Suppressor macrophage treated with lipopolysaccharide for 4 hours (primary cell): Measurements from ENCODE around the gene DENND1A.
"Not testable (repeated sequence)": the region's sequence is repeated elsewhere in the genome, so short reads cannot be mapped to it uniquely, and the experiment has no call there.

Experiments
- DNase-seq: peaks from one replicate; pipeline ENCODE4 v3.0.0-alpha.2; 2020

Gene DENND1A

DNA sequence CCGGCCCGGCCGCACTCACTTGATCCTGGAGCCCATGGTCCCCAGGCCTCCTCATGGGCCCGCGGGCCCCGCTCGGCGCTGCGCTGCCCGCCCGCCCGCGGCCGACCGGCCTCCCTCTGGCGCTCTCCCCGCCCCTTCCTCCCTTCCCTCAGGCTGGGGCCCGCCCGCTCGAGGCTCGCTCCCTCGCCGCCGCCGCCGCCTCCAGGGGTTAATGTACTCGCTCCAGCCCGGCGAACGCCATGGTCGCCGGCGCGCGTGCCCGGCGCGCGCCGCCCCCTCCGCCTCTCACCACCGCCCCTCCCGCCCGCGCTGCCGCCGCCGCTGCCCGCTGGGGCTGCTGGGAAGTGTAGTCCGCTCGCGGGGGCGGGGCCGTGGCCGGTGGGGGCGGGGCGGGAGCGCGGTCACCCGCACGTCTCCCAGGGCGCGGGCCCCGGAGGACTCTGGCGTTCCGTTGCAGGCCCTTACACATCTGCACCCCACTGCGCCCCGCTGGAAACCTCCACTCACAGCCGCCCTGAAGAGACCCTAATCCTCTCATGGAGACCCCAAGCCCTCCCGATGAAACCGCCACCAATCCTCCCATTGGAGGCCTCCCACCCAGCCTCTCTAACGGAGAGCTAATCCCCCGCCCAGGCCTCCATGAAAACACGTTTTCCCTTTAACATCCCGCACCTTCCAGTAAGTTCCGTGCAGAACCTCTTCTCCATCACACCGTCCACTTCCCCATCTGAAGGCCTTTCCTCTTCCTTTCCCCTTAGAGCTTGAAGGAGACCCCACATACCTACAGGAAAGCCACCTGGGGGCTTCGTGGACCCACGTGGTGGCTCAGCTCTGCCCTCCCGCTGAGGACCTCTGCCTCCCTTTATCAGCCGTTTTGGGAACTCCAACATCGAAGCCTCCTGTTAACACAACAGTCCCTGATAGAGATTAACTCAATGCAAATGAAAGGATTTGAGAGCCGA is at the start of gene DENND1A:
Gene DENND1A (minus strand): TSS at position 257 of the 962 bp plus-strand sequence. CDS start 221 bp downstream, at position 36.
- DNase-seq: peak; percentile 94

DNA sequence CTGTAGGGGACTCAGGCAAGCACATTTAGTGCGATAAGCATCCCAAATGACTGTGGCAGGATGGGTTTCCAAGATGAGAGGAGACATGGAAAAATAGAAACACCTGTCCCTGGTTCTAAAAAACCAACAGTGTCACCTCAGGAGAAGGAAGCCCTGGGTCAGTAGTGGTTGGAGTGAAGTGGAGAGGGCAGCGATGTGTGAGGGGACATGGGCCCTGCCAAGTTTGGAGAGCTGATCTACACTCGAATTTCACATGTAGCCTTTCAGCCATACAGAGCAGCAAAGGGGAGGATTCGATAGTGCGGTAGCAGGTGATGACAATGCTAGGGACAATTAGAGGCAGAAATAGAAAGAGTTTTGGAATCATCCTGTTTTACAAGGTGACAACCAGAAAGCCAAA is 49.1 kb upstream of the DENND1A start:
- no peak for DNase-seq

- not testable (repeated sequence) for DNase-seq
These were observed 46.7 kb upstream of the DENND1A start for GRCh38 chr9:123976579-123976978.

- DNase-seq: no peak
These were observed 45.9 kb upstream of the DENND1A start for GRCh38 chr9:123975871-123976270.

- no peak for DNase-seq
These were observed 44.5 kb upstream of the DENND1A start for GRCh38 chr9:123974471-123974870.

DNA sequence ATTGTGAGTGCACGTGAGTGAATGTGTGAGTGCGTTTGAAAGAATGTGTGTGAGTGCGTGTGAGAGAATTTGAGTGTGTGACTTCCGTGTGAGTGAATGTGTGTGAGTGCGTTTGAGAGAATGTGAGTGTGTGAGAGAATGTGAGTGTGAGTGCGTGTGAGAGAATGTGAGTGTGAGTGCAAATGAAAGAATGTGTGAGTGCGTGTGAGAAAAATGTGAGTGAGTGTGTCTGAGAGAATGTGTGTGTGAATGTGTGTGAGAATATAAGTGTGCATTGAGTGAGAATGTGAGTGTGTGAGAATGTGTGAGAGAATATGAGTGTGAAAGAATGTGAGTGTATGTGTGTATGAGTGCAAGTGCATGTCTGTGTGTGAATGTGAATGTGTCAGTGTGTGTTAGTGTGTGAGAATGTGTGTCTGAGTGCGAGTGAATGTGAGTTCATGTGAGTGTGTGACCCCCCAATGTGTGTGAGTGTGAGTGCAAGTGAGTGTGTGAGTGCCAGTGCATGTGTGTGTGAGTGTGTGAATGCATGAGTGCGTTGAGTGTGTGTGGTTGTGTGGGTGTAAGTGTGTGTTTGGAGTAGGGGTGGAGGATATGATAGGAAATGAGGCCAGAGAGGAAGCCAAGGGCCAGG is 43.8 kb upstream of the DENND1A start:
- no peak for DNase-seq

- no peak for DNase-seq
These were observed 42.7 kb upstream of the DENND1A start for GRCh38 chr9:123972618-123973017.

GRCh38 chr9:123967323-123967722 is 37.4 kb upstream of the DENND1A start:
- DNase-seq: no peak

DNA sequence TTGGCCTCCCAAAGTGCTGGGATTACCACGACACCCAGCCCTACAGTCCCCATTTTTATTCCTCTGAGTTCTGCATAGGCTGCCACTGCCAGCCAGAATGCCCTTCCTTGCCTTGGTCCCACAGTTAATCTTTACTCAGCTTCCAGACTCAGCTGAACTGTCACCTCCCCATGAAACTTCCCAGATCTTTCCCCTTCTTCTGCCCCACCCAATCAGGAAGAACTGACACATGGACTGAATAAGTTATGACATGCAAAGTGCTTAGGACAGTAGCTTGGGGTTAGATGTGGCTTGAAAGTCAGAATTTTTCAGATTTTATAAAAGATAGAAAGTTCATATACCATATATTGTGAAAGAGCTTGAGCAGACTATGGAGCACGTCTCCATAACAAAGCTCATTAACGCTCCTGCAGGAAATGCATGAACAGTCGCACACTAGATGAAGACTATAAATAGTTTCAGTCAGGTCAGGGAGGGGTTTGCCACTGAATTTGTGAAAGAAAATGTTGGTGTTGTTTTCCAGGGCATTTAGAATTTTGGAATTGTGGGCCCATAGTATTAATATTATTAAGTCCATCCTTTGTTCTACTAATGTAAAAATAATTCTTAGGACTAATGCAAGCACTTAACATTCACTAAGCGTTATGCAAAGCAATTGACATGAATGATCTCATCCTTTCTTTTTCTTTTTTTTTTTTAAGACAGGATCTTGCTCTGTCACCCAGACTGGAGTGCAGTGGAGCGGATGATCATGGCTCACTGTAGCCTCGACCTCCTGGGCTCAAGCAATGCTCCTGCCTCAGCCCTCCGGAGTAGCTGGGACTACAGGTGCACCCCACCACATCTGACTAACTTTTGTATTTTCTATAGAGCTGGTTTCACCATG is 36.1 kb upstream of the DENND1A start:
- DNase-seq: no peak

- DNase-seq: peak; percentile 28
These were observed 34.8 kb upstream of the DENND1A start for GRCh38 chr9:123964761-123965160.

- no peak for DNase-seq
These were observed 31.0 kb upstream of the DENND1A start for GRCh38 chr9:123960965-123961364.

- no peak for DNase-seq
These were observed 30.4 kb upstream of the DENND1A start for GRCh38 chr9:123960366-123960765.

DNA sequence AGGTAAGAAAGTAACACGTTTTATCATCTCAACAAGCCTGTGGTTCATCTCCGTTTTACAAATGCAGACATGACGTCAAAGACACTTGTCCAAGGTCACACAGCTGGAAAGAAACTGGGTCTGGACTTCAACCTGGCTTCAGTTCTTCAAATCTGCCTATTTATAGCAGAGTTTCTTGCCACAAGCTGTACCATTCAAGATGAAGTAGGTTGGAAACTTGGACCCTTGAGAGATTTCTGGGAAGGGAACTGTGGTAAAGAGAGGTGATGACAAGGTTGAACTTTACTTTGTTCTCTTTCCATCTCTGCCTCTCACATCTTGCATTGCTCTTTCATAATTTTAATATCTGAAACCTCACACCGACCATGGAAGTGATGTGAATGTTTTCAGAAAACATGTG is 29.9 kb upstream of the DENND1A start:
- DNase-seq: no peak

GRCh38 chr9:123957731-123958130 is 27.8 kb upstream of the DENND1A start:
- peak; percentile 52 for DNase-seq

DNA sequence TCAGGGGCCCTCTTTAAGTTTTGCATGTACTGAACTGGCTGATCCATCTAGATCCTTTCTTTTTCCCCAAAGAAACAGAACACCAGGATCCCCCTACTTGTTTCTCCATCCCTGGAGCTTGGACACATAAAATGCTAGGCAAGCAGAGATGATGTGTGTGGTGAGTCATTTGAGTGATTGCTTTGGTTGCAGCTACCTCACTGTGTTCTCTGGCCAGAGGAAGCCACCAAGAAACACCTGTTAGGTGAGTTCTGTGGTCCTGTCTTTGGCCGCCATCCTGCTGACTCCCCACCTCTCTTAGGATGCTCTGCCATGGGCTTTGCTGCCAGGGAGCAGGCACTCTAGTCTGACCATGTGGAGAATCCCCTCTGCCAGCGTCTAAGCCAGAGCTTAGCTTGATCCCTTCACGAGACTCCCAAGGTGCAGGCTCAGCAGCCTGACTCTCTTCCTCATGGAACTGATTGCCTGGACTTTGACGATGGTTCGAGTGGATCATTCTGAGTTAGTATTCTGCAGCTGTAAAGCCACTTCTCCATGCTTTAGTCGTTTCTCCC is 27.3 kb upstream of the DENND1A start:
- DNase-seq: no peak

- DNase-seq: no peak
These were observed 25.7 kb upstream of the DENND1A start for GRCh38 chr9:123955637-123956036.

DNA sequence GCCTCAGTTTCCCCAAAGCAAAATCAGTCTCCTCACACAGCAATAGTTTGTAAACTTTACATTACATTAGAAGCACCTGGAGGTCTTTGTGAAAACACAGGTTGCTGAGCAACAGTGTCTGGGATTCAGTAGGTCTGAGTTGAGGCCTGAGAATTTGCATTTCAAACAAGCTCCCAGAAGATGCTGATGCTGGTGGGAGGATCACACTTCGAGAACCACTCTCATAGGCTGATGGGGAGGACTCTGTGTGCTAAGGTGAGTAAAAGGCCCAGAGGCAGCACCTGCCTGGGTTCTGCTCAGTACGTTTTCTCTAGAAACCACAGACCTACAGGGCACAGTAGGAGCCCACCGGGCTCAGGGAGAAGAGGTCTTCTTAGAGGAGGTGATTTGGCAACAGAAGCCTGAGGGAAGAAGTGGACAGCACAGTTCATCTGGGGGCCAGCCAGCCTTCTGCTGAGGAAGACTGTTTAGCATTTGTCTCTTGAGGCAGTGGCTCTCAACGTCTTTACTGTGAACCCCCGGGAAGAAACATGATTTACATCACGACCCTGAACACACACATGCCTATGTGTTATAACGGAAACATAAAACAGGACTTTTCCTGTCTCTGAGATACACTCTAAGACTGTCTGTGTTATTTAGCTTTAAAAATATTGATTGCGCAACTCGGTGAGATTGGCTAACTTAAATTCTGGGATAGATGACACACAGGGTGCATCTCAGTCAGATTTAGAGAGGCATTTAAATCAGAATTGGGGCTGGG is 24.8 kb upstream of the DENND1A start:
- DNase-seq: peak; percentile 61

- no peak for DNase-seq
These were observed 22.9 kb upstream of the DENND1A start for GRCh38 chr9:123952641-123953495.

GRCh38 chr9:123948286-123948685 is 18.4 kb upstream of the DENND1A start:
- no peak for DNase-seq

GRCh38 chr9:123947326-123947725 is 17.4 kb upstream of the DENND1A start:
- no peak for DNase-seq
